Endodermal cell (in vitro differentiated cells): Measurements from ENCODE around the gene DYNC1H1. TPM values are rescaled to one million over a fixed set of nuclear protein-coding genes. Genes with fewer than 3 reads are reported as not detected.
A peak's percentile ranks its signal among the peaks of the same experiment; 100 is the strongest.

Source experiments
- DNase-seq: peaks from one replicate; pipeline ENCODE4 v3.0.0-alpha.2; 2017
- H3K27ac ChIP-seq: 2 replicates; pipeline ENCODE4 v1.5.1; 2013; ENCODE audit warnings: mild to moderate bottlenecking, low read depth, low read length, moderate library complexity
- H3K27me3 ChIP-seq: 2 replicates; pipeline ENCODE4 v1.6.1; 2013; ENCODE audit warnings: mild to moderate bottlenecking, low read length, moderate library complexity; ENCODE audit not compliant: insufficient read depth, control insufficient read depth, poor library complexity, severe bottlenecking
- H3K36me3 ChIP-seq: 2 replicates; pipeline ENCODE4 v1.7.0; 2013; ENCODE audit warnings: mild to moderate bottlenecking, low read length, moderate library complexity; ENCODE audit not compliant: control insufficient read depth, insufficient read depth
- H3K4me1 ChIP-seq: one replicate; pipeline ENCODE4 v1.7.0; 2013; ENCODE audit warnings: low read length; ENCODE audit not compliant: control insufficient read depth, insufficient read depth
- H3K4me3 ChIP-seq: 2 replicates; pipeline ENCODE4 v1.5.1; 2013; ENCODE audit warnings: mild to moderate bottlenecking, low read length, moderate library complexity
- H3K9ac ChIP-seq: 2 replicates; pipeline ENCODE4 v1.6.1; 2013; ENCODE audit warnings: mild to moderate bottlenecking, low read length, moderate library complexity; ENCODE audit not compliant: poor library complexity, severe bottlenecking; ENCODE audit errors: extremely low read depth
- H3K9me3 ChIP-seq: 2 replicates; pipeline ENCODE4 v1.6.1; 2013; ENCODE audit warnings: mild to moderate bottlenecking, low read length, moderate library complexity; ENCODE audit not compliant: control insufficient read depth
- H3K27ac Mint-ChIP-seq: 2 replicates; pipeline ENCODE4 v1.8.0; 2020; ENCODE audit warnings: mixed read lengths
- H3K27me3 Mint-ChIP-seq: 2 replicates; pipeline ENCODE4 v1.8.0; 2021; ENCODE audit warnings: mild to moderate bottlenecking, mixed read lengths; ENCODE audit not compliant: insufficient read depth
- H3K36me3 Mint-ChIP-seq: 2 replicates; pipeline ENCODE4 v1.8.0; 2020; ENCODE audit warnings: low read depth, mixed read lengths
- H3K4me1 Mint-ChIP-seq: 2 replicates; pipeline ENCODE4 v1.8.0; 2020; ENCODE audit warnings: mixed read lengths
- H3K4me3 Mint-ChIP-seq: 2 replicates; pipeline ENCODE4 v1.8.0; 2020; ENCODE audit warnings: mild to moderate bottlenecking, moderate library complexity, mixed read lengths
- H3K9me3 Mint-ChIP-seq: 2 replicates; pipeline ENCODE4 v1.8.0; 2020; ENCODE audit warnings: mild to moderate bottlenecking, mixed read lengths
- CTCF ChIP-seq: fragments of 200-600 bp; sonication (generic); conservative IDR thresholded peaks from 2 replicates; pipeline ENCODE4 v1.5.0; 2021; ENCODE audit warnings: antibody characterized with exemption, mild to moderate bottlenecking
- WGBS, 2 experiments: methylation state at CpG; one replicate each; pipeline versions ENCODE4 v1.1.5 to v1.1.7; 2013; ENCODE audit warnings: missing lambda C conversion rate in 2 of 2, mixed read lengths in 1 of 2; ENCODE audit not compliant: insufficient coverage in 1 of 2, insufficient read length in 1 of 2; 5-methylcytosine and 5-hydroxymethylcytosine counted together
- total RNA-seq, 2 donors: library from RNA; stranded (reverse); fragmentation: NEBNext Ultra II Directional in 1 of 2; extraction: Animal tissue kit (Norgen Biotek cat#: 25700) in 1 of 2; gene quantifications; 2 replicates in 1 of 2; 3 replicates in 1 of 2; pipeline ENCODE4 v1.2.1, GENCODE V29; 2021

The DYNC1H1 gene
- total RNA-seq, 2 donors from 2014 or later, result 438 to 443 TPM

GRCh38 chr14:102055181-102055901 is 91.0 kb downstream of the DYNC1H1 start:
- peak; percentile 86 for DNase-seq
- Mint-ChIP-seq H3K9me3 (no peaks in the 10 kb centered on the region), H3K4me1 (peaks cover 35% of the 10 kb centered on the region), H3K4me3 (no peak overlapping the region), H3K27ac (peak overlapping the region; percentile 63), H3K27me3 (peaks cover 42% of the 10 kb centered on the region), H3K36me3 (peaks cover 48% of the 10 kb centered on the region)
- peaks cover 5% of the 10 kb centered on the region for H3K4me1 ChIP-seq
- no peaks in the 10 kb centered on the region for H3K9me3 ChIP-seq
- no peak for TF ChIP-seq CTCF
- no peaks in the 10 kb centered on the region for H3K27me3 ChIP-seq
- H3K4me3 ChIP-seq, result no peak overlapping the region
- H3K9ac ChIP-seq, result no peak overlapping the region
- WGBS, 2 experiments, result 87 to 90% methylated on average over 19 to 24 of the region's 24 CpGs
- peaks cover 23% of the 10 kb centered on the region for H3K36me3 ChIP-seq
- no peak overlapping the region for H3K27ac ChIP-seq

GRCh38 chr14:102056694-102057442 is 92.5 kb downstream of the DYNC1H1 start:
- no peak for DNase-seq
- Mint-ChIP-seq H3K4me1 (peaks cover 35% of the 10 kb centered on the region), H3K27ac (no peak overlapping the region), H3K27me3 (peaks cover 49% of the 10 kb centered on the region), H3K4me3 (peak overlapping the region; percentile 33), H3K9me3 (no peaks in the 10 kb centered on the region), H3K36me3 (peaks cover 35% of the 10 kb centered on the region)
- peak overlapping the region; percentile 14 for H3K4me3 ChIP-seq
- H3K36me3 ChIP-seq, result peaks cover 11% of the 10 kb centered on the region
- H3K27ac ChIP-seq, result no peak overlapping the region
- WGBS, 2 experiments, result 86 to 89% methylated on average over 29 to 31 of the region's 31 CpGs
- peaks cover 5% of the 10 kb centered on the region for H3K4me1 ChIP-seq
- no peaks in the 10 kb centered on the region for H3K27me3 ChIP-seq
- no peak overlapping the region for H3K9ac ChIP-seq
- no peak for TF ChIP-seq CTCF
- H3K9me3 ChIP-seq, result no peaks in the 10 kb centered on the region

GRCh38 chr14:102057480-102058114 is 93.2 kb downstream of the DYNC1H1 start:
- H3K27me3 Mint-ChIP-seq, result peaks cover 50% of the 10 kb centered on the region
- no peak for TF ChIP-seq CTCF
- 73 to 92% methylated on average over 8 to 10 of the region's 10 CpGs for WGBS, 2 experiments
- peak overlapping the region; percentile 37 for H3K27ac Mint-ChIP-seq
- H3K9me3 ChIP-seq, result no peaks in the 10 kb centered on the region
- no peaks in the 10 kb centered on the region for H3K27me3 ChIP-seq
- H3K4me1 Mint-ChIP-seq, result peaks cover 35% of the 10 kb centered on the region
- H3K27ac ChIP-seq, result no peak overlapping the region
- H3K36me3 Mint-ChIP-seq, result peaks cover 28% of the 10 kb centered on the region
- H3K4me1 ChIP-seq, result peaks cover 5% of the 10 kb centered on the region
- H3K4me3 ChIP-seq, result no peak overlapping the region
- peak overlapping the region; percentile 33 for H3K4me3 Mint-ChIP-seq
- no peaks in the 10 kb centered on the region for H3K9me3 Mint-ChIP-seq
- H3K9ac ChIP-seq, result no peak overlapping the region
- DNase-seq, result peak; percentile 67
- peaks cover 4% of the 10 kb centered on the region for H3K36me3 ChIP-seq
